Natural killer cell (primary cell): ENCODE measurements around the gene MAT2B. TPM values are rescaled to one million over a fixed set of nuclear protein-coding genes. Genes with fewer than 3 reads are reported as not detected.

Source experiments
- ATAC-seq, 3 donors: fragments of 150-1000 bp in 2 of 3; fragments of 200-7000 bp in 1 of 3; cut with Tn5 transposase; 1 replicate in 1 of 3; 2 replicates in 2 of 3; pipeline ENCODE4 v1.10.0; 2021; ENCODE audit warnings: mild to moderate bottlenecking in 2 of 3, moderate library complexity in 2 of 3
- DNase-seq, 2 donors: peaks; one replicate each; pipeline versions ENCODE4 v3.0.0 to v3.0.0-alpha.2; 2013 to 2021; ENCODE audit warnings: mixed read lengths in 1 of 2
- H3K27ac ChIP-seq: one replicate; pipeline ENCODE4 v1.5.1; 2013; ENCODE audit warnings: mild to moderate bottlenecking, low read length
- H3K27me3 ChIP-seq: one replicate; pipeline ENCODE4 v1.6.1; 2013; ENCODE audit warnings: low read length; ENCODE audit not compliant: control insufficient read depth, insufficient read depth
- H3K36me3 ChIP-seq: one replicate; pipeline ENCODE4 v1.6.1; 2013; ENCODE audit warnings: low read length; ENCODE audit not compliant: control insufficient read depth, insufficient read depth
- H3K4me1 ChIP-seq: one replicate; pipeline ENCODE4 v1.6.1; 2013; ENCODE audit warnings: low read length; ENCODE audit not compliant: control insufficient read depth, insufficient read depth
- H3K4me3 ChIP-seq: one replicate; pipeline ENCODE4 v1.5.1; 2013; ENCODE audit warnings: low read length
- H3K9me3 ChIP-seq: one replicate; pipeline ENCODE4 v1.6.1; 2013; ENCODE audit warnings: low read length; ENCODE audit not compliant: control insufficient read depth, insufficient read depth
- H3K27ac Mint-ChIP-seq, 2 donors: one replicate each; pipeline ENCODE4 v1.8.0; 2022; ENCODE audit warnings: mild to moderate bottlenecking in 2 of 2, mixed read lengths in 2 of 2, moderate library complexity in 1 of 2
- H3K27me3 Mint-ChIP-seq, 2 donors: one replicate each; pipeline ENCODE4 v1.8.0; 2022; ENCODE audit warnings: low read depth in 2 of 2, mixed read lengths in 2 of 2
- H3K36me3 Mint-ChIP-seq: one replicate; pipeline ENCODE4 v1.8.0; 2022; ENCODE audit warnings: mixed read lengths
- H3K4me1 Mint-ChIP-seq, 2 donors: one replicate each; pipeline ENCODE4 v1.8.0; 2022; ENCODE audit warnings: mixed read lengths in 2 of 2
- H3K4me3 Mint-ChIP-seq: one replicate; pipeline ENCODE4 v1.8.0; 2022; ENCODE audit warnings: mild to moderate bottlenecking, moderate library complexity, mixed read lengths
- H3K9me3 Mint-ChIP-seq, 2 donors: one replicate each; pipeline ENCODE4 v1.8.0; 2022; ENCODE audit warnings: mixed read lengths in 2 of 2
- CTCF ChIP-seq: fragments of 200-600 bp; IDR thresholded peaks from one replicate; pipeline ENCODE4 v1.8.0; 2022; ENCODE audit warnings: antibody characterized with exemption
- WGBS: methylation state at CpG from one replicate; pipeline ENCODE4 v1.1.7; 2013; ENCODE audit warnings: missing lambda C conversion rate; ENCODE audit not compliant: insufficient coverage; 5-methylcytosine and 5-hydroxymethylcytosine counted together
- intact Hi-C: fragments of 100-400 bp; cut with micrococcal nuclease; formaldehyde crosslinking; loops from one replicate; pipeline ENCODE4 v1.14.2; 2022
- total RNA-seq, 4 donors: library from RNA; stranded (reverse); fragments of 120-200 nt in 1 of 4; gene quantifications; one replicate each; pipeline versions ENCODE4 v1.2.3 to v1.2.4, GENCODE V29; 2013 to 2022

The MAT2B gene
- total RNA-seq, 3 donors from 2014 or later (not counting 1 experiment from before 2014, with no cell fraction given), result 68.5 to 99.0 (median 80.7) TPM

GRCh38 chr5:163563112-163563511, 57.7 kb downstream of the MAT2B start:
- H3K4me1 Mint-ChIP-seq, result peaks cover 18% of the 10 kb centered on the region in 2 donors
- peaks cover 47 to 61% of the 10 kb centered on the region in 2 donors for H3K27me3 Mint-ChIP-seq
- 76% methylated on average over 1 of the region's 1 CpG for WGBS

GRCh38 chr5:163563880-163564279, 58.5 kb downstream of the MAT2B start:
- Histone ChIP-seq H3K9me3 (no peaks in the 10 kb centered on the region), H3K36me3 (no peaks in the 10 kb centered on the region), H3K4me3 (no peak overlapping the region), H3K27ac (no peak overlapping the region), H3K27me3 (peaks cover 12% of the 10 kb centered on the region), H3K4me1 (peaks cover 15% of the 10 kb centered on the region)
- H3K27me3 Mint-ChIP-seq, result peaks cover 46 to 69% of the 10 kb centered on the region in 2 donors
- intact Hi-C loops, result loop anchor here (1.0 kb wide), 1 partner anchor 940 kb away; no protein-coding TSS in a partner anchor
- TF ChIP-seq CTCF, result no peak
- H3K4me1 Mint-ChIP-seq, result peaks cover 18% of the 10 kb centered on the region in 2 donors
- H3K36me3 Mint-ChIP-seq, result no peaks in the 10 kb centered on the region
- DNase-seq (no peak), ATAC-seq (no peak)
- H3K9me3 Mint-ChIP-seq, result no peaks in the 10 kb centered on the region
- H3K4me3 Mint-ChIP-seq, result no peak overlapping the region
- 71% methylated on average over 2 of the region's 3 CpGs for WGBS
- H3K27ac Mint-ChIP-seq, result no peak overlapping the region

More at GRCh38 chr5:163563112-163563511, 57.7 kb downstream of the MAT2B start:
- no peak for ATAC-seq
- TF ChIP-seq CTCF, result no peak
- Histone ChIP-seq H3K27ac (no peak overlapping the region), H3K36me3 (no peaks in the 10 kb centered on the region), H3K4me1 (peaks cover 15% of the 10 kb centered on the region), H3K27me3 (peaks cover 12% of the 10 kb centered on the region), H3K4me3 (no peak overlapping the region), H3K9me3 (no peaks in the 10 kb centered on the region)
- no peak overlapping the region for H3K4me3 Mint-ChIP-seq
- no peaks in the 10 kb centered on the region for H3K36me3 Mint-ChIP-seq
- intact Hi-C loops, result no loop called here
- no peak overlapping the region for H3K27ac Mint-ChIP-seq
- no peak for DNase-seq
- no peaks in the 10 kb centered on the region for H3K9me3 Mint-ChIP-seq

GRCh38 chr5:163564321-163564938, 59.0 kb downstream of the MAT2B start:
- Histone ChIP-seq H3K27ac (no peak overlapping the region), H3K4me1 (peaks cover 15% of the 10 kb centered on the region), H3K9me3 (no peaks in the 10 kb centered on the region), H3K27me3 (peaks cover 12% of the 10 kb centered on the region), H3K4me3 (no peak overlapping the region), H3K36me3 (no peaks in the 10 kb centered on the region)
- H3K27me3 Mint-ChIP-seq, result peaks cover 48 to 75% of the 10 kb centered on the region in 2 donors
- H3K4me1 Mint-ChIP-seq, result peaks cover 18% of the 10 kb centered on the region in 2 donors
- WGBS, result 20% methylated on average over 7 of the region's 7 CpGs
- peak; percentile 97 for TF ChIP-seq CTCF
- H3K9me3 Mint-ChIP-seq, result no peaks in the 10 kb centered on the region
- H3K27ac Mint-ChIP-seq, result no peak overlapping the region
- intact Hi-C loops, result loop anchor here (1.0 kb wide), 1 partner anchor 940 kb away; no protein-coding TSS in a partner anchor
- ATAC-seq (peak; percentile 54 to 70 (median 67)), DNase-seq (peak; percentile 33 to 80)
- peak overlapping the region; percentile 14 for H3K4me3 Mint-ChIP-seq
- H3K36me3 Mint-ChIP-seq, result no peaks in the 10 kb centered on the region
